WERI-Rb-1 (cell line): Measurements from ENCODE around the gene ST3GAL4.

Experiments
- DNase-seq: peaks from one replicate; pipeline ENCODE4 v3.0.0-alpha.2; 2020
- H3K27ac ChIP-seq: fragments of 250-450 bp; sonication (Bioruptor Pico); 2 replicates; pipeline ENCODE4 v1.5.1; 2020; ENCODE audit warnings: mild to moderate bottlenecking, moderate library complexity
- H3K27me3 ChIP-seq: fragments of 250-450 bp; sonication (Bioruptor Pico); 2 replicates; pipeline ENCODE4 v1.5.1; 2021; ENCODE audit warnings: mild to moderate bottlenecking, low read depth, moderate library complexity; ENCODE audit not compliant: insufficient read depth, severe bottlenecking
- H3K36me3 ChIP-seq: fragments of 250-450 bp; sonication (Bioruptor Pico); 2 replicates; pipeline ENCODE4 v1.5.1; 2020; ENCODE audit warnings: mild to moderate bottlenecking, moderate library complexity
- H3K4me3 ChIP-seq: 2 replicates; pipeline ENCODE4 v1.5.1; 2011; ENCODE audit warnings: low read depth, mild to moderate bottlenecking, control low read depth, low read length
- H3K9me3 ChIP-seq: fragments of 250-450 bp; sonication (Bioruptor Pico); 2 replicates; pipeline ENCODE4 v1.5.1; 2021; ENCODE audit warnings: mild to moderate bottlenecking, moderate library complexity; ENCODE audit not compliant: severe bottlenecking
- CTCF ChIP-seq: IDR thresholded peaks from 2 replicates; pipeline ENCODE4 v1.5.1; 2011; ENCODE audit warnings: low read depth, mild to moderate bottlenecking, control low read depth, inconsistent platforms, low read length

The ST3GAL4 gene

GRCh38 chr11:126415669-126416420, 60.4 kb downstream of the ST3GAL4 start:
- Histone ChIP-seq H3K4me3 (no peak overlapping the region), H3K36me3 (peaks cover 43% of the 10 kb centered on the region), H3K27ac (no peak overlapping the region), H3K27me3 (no peaks in the 10 kb centered on the region), H3K9me3 (no peaks in the 10 kb centered on the region)
- DNase-seq = no peak
- no peak for TF ChIP-seq CTCF

GRCh38 chr11:126416542-126417090, 61.1 kb downstream of the ST3GAL4 start:
- Histone ChIP-seq H3K27ac (no peak overlapping the region), H3K27me3 (no peaks in the 10 kb centered on the region), H3K36me3 (peaks cover 40% of the 10 kb centered on the region), H3K9me3 (no peaks in the 10 kb centered on the region), H3K4me3 (no peak overlapping the region)
- no peak for TF ChIP-seq CTCF
- no peak for DNase-seq

GRCh38 chr11:126417091-126417862, 61.8 kb downstream of the ST3GAL4 start:
- Histone ChIP-seq H3K27ac (no peak overlapping the region), H3K36me3 (peaks cover 33% of the 10 kb centered on the region), H3K9me3 (no peaks in the 10 kb centered on the region), H3K4me3 (no peak overlapping the region), H3K27me3 (no peaks in the 10 kb centered on the region)
- no peak for TF ChIP-seq CTCF
- no peak for DNase-seq

- Histone ChIP-seq H3K4me3 (no peak overlapping the region), H3K27me3 (no peaks in the 10 kb centered on the region), H3K27ac (no peak overlapping the region), H3K36me3 (peaks cover 24% of the 10 kb centered on the region), H3K9me3 (no peaks in the 10 kb centered on the region)
- no peak for TF ChIP-seq CTCF
- no peak for DNase-seq
These were observed 63.4 kb downstream of the ST3GAL4 start for GRCh38 chr11:126418887-126419286.

- no peaks in the 10 kb centered on the region for H3K27me3 ChIP-seq
- H3K36me3 ChIP-seq = peaks cover 14% of the 10 kb centered on the region
- DNase-seq = no peak
- no peak overlapping the region for H3K4me3 ChIP-seq
- no peaks in the 10 kb centered on the region for H3K9me3 ChIP-seq
- TF ChIP-seq CTCF = no peak
- H3K27ac ChIP-seq = no peak overlapping the region
These were observed 64.6 kb downstream of the ST3GAL4 start for GRCh38 chr11:126419801-126420697.
